ENCODE results near the gene ALDH3A1. TPM values are rescaled to one million over a fixed set of nuclear protein-coding genes. Genes with fewer than 3 reads are reported as not detected.

Gene ALDH3A1
- total RNA-seq, 2 donors from 2014 or later, result 0.42 to 0.44 TPM

- no peaks in the 10 kb centered on the region for H3K4me1 ChIP-seq (ENCODE audit: control insufficient read depth, insufficient read depth, low read length)
- WGBS, 2 experiments (ENCODE audit: insufficient coverage in 1 of 2, insufficient read length in 1 of 2), result 83 to 84% methylated on average over 6 to 10 of the region's 12 CpGs
- no peaks in the 10 kb centered on the region for H3K9me3 ChIP-seq (ENCODE audit: control insufficient read depth, low read length)
- Mint-ChIP-seq H3K4me1 (peaks cover 3% of the 10 kb centered on the region), H3K9me3 (no peaks in the 10 kb centered on the region), H3K27me3 (ENCODE audit: insufficient read depth) (no peaks in the 10 kb centered on the region), H3K27ac (no peak overlapping the region), H3K36me3 (ENCODE audit: low read depth) (no peaks in the 10 kb centered on the region), H3K4me3 (no peak overlapping the region)
- H3K27ac ChIP-seq (ENCODE audit: low read depth, low read length), result no peak overlapping the region
- TF ChIP-seq CTCF (conservative IDR thresholded peaks at IDR 0.05), result no peak
- DNase-seq, result peak; percentile 45
- H3K4me3 ChIP-seq (ENCODE audit: low read length), result no peak overlapping the region
- H3K27me3 ChIP-seq (ENCODE audit: control insufficient read depth, insufficient read depth, low read length, poor library complexity, severe bottlenecking), result no peaks in the 10 kb centered on the region
- H3K36me3 ChIP-seq (ENCODE audit: control insufficient read depth, insufficient read depth, low read length), result no peaks in the 10 kb centered on the region
- no peak overlapping the region for H3K9ac ChIP-seq (ENCODE audit: extremely low read depth, low read length, poor library complexity, severe bottlenecking)
These were observed 35.6 kb downstream of the ALDH3A1 start for GRCh38 chr17:19712436-19713004.

GRCh38 chr17:19709841-19710240 is 38.3 kb downstream of the ALDH3A1 start:
- H3K4me1 Mint-ChIP-seq, result peaks cover 5% of the 10 kb centered on the region

GRCh38 chr17:19708431-19709175 is 39.5 kb downstream of the ALDH3A1 start:
- Mint-ChIP-seq H3K9me3 (no peaks in the 10 kb centered on the region), H3K27me3 (ENCODE audit: insufficient read depth) (no peaks in the 10 kb centered on the region), H3K36me3 (ENCODE audit: low read depth) (no peaks in the 10 kb centered on the region), H3K4me1 (peaks cover 14% of the 10 kb centered on the region), H3K27ac (no peak overlapping the region), H3K4me3 (no peak overlapping the region)
- Histone ChIP-seq H3K9me3 (ENCODE audit: control insufficient read depth, low read length) (no peaks in the 10 kb centered on the region), H3K9ac (ENCODE audit: extremely low read depth, low read length, poor library complexity, severe bottlenecking) (no peak overlapping the region), H3K27me3 (ENCODE audit: control insufficient read depth, insufficient read depth, low read length, poor library complexity, severe bottlenecking) (no peaks in the 10 kb centered on the region), H3K27ac (ENCODE audit: low read depth, low read length) (no peak overlapping the region), H3K4me1 (ENCODE audit: control insufficient read depth, insufficient read depth, low read length) (peaks cover 8% of the 10 kb centered on the region), H3K4me3 (ENCODE audit: low read length) (no peak overlapping the region), H3K36me3 (ENCODE audit: control insufficient read depth, insufficient read depth, low read length) (no peaks in the 10 kb centered on the region)
- TF ChIP-seq CTCF (conservative IDR thresholded peaks at IDR 0.05), result no peak
- WGBS, 2 experiments (ENCODE audit: insufficient coverage in 1 of 2, insufficient read length in 1 of 2), result 86 to 97% methylated on average over 2 to 6 of the region's 6 CpGs
- DNase-seq, result peak; percentile 35

More at GRCh38 chr17:19709841-19710240, 38.3 kb downstream of the ALDH3A1 start:
- Mint-ChIP-seq H3K27ac (no peak overlapping the region), H3K9me3 (no peaks in the 10 kb centered on the region), H3K27me3 (ENCODE audit: insufficient read depth) (no peaks in the 10 kb centered on the region), H3K36me3 (ENCODE audit: low read depth) (no peaks in the 10 kb centered on the region), H3K4me3 (no peak overlapping the region)
- Histone ChIP-seq H3K36me3 (ENCODE audit: control insufficient read depth, insufficient read depth, low read length) (no peaks in the 10 kb centered on the region), H3K27ac (ENCODE audit: low read depth, low read length) (no peak overlapping the region), H3K4me1 (ENCODE audit: control insufficient read depth, insufficient read depth, low read length) (no peaks in the 10 kb centered on the region), H3K27me3 (ENCODE audit: control insufficient read depth, insufficient read depth, low read length, poor library complexity, severe bottlenecking) (no peaks in the 10 kb centered on the region), H3K4me3 (ENCODE audit: low read length) (no peak overlapping the region), H3K9me3 (ENCODE audit: control insufficient read depth, low read length) (no peaks in the 10 kb centered on the region), H3K9ac (ENCODE audit: extremely low read depth, low read length, poor library complexity, severe bottlenecking) (no peak overlapping the region)
- peak; percentile 41 for DNase-seq
- no peak for TF ChIP-seq CTCF (conservative IDR thresholded peaks at IDR 0.05)
- 88 to 95% methylated on average over 2 to 3 of the region's 3 CpGs for WGBS, 2 experiments (ENCODE audit: insufficient coverage in 1 of 2, insufficient read length in 1 of 2)
